ENCODE results near the gene ACOXL. TPM values are rescaled to one million over a fixed set of nuclear protein-coding genes. Genes with fewer than 3 reads are reported as not detected.

ACOXL gene
- total and polyA plus RNA-seq, 3 donors from 2014 or later, result 4.9 to 7.9 (median 5.3) TPM

DNA sequence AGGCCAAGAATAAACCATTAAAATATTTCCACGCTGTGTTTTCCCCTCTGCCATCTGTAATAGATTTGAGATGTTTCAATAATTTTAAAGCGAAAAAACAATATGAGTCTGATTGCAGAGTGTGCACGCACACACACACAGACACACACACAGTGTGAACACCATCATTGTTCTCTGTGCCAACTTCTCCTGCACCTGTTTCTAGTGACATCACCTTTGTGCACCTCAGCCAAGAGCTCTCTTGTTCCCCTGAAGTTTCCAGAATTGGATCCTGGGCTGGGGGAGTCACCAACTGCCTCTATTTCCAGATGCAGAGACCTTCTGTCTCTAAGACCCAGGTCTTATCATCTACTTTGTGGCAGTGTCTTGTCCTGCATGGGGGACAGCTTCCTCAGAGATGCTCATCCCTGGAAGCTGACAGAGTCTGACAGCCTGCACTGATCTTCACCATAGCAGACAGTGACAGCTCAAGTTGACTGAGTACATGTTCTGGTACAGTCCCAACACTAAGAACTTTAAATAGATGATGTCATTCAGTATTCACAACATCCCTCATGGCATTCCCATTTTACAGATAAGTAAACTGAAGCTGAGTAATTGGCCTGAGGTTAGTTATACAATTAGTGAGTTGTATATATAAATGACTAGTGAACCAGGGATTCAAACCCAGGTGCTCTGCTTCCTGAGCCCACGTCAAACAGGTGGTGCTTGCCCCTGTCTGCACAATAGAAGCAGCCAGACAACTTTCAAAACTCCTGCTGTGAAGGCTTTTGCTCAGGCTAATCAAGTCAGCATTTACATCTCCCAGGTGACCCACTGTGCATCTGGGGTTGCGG lies 39.4 kb downstream of the ACOXL start:
- Histone ChIP-seq H3K27ac (no peak overlapping the region), H3K4me1 (no peaks in the 10 kb centered on the region), H3K36me3 (ENCODE audit: low read depth, missing control alignments) (no peaks in the 10 kb centered on the region), H3K27me3 (no peaks in the 10 kb centered on the region), H3K9me3 (no peaks in the 10 kb centered on the region), H3K4me3 (no peak overlapping the region)
- no peak for TF ChIP-seq POLR2A (IDR thresholded peaks at IDR 0.05)
- TF ChIP-seq, protein P1, sequence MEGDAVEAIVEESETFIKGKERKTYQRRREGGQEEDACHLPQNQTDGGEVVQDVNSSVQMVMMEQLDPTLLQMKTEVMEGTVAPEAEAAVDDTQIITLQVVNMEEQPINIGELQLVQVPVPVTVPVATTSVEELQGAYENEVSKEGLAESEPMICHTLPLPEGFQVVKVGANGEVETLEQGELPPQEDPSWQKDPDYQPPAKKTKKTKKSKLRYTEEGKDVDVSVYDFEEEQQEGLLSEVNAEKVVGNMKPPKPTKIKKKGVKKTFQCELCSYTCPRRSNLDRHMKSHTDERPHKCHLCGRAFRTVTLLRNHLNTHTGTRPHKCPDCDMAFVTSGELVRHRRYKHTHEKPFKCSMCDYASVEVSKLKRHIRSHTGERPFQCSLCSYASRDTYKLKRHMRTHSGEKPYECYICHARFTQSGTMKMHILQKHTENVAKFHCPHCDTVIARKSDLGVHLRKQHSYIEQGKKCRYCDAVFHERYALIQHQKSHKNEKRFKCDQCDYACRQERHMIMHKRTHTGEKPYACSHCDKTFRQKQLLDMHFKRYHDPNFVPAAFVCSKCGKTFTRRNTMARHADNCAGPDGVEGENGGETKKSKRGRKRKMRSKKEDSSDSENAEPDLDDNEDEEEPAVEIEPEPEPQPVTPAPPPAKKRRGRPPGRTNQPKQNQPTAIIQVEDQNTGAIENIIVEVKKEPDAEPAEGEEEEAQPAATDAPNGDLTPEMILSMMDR (IDR thresholded peaks at IDR 0.05), result no peak
- DNase-seq, result no peak
- intact Hi-C loops (cut with DNase I; ENCODE audit: low total_unique reads), result no loop called here
- WGBS, 2 donors, result 79 to 80% methylated on average over 5 of the region's 5 CpGs

DNA sequence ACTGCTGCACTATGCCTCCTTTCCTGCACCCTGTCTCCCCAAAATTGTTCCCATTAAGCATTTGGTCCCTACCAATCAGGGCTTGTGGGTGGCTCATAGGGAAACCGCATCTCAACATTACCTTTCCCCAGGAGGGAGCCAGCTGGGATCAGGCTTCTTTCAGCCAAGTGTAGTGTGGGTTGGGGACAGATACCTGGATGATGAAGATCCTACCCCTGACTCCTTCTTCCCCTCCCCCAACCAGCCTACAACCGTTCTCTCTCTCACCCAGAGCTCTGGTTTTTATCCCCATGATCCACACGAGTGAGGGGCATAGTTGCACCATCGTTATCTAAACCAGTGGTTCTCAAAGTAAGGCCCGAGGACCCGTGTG lies 40.0 kb downstream of the ACOXL start:
- WGBS, 2 donors, result 79 to 83% methylated on average over 5 to 6 of the region's 6 CpGs
- intact Hi-C loops (cut with DNase I; ENCODE audit: low total_unique reads), result no loop called here

DNA sequence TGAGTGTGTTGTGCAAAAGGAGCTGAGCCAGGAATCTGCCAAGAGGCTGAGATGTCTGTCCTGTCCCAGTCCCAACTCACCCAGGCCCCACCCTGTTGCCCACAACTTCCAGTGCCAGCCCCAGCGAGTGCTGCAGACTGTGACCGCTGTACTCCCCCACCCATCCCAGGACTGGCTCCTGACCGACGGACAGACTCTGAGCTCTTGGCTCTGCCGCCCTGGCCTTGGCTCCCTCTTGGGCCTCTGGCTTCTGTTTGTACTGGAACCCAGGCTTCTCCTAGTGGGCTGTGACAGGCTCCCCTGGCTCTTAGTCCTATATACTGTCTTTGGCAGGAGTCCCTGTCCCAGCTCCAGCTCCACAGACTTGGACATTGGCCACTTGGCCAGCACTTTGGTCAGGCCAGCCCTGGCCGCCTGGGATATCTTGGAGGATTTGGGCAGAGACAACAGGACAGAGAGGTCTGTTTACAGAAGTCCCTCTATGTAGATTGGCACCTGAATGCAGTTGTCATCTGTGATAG lies 41.1 kb downstream of the ACOXL start:
- no peaks in the 10 kb centered on the region for H3K36me3 ChIP-seq (ENCODE audit: low read depth, missing control alignments)
- no peaks in the 10 kb centered on the region for H3K4me1 ChIP-seq
- no peak overlapping the region for H3K27ac ChIP-seq
- H3K4me3 ChIP-seq, result no peak overlapping the region
- WGBS, 2 donors, result 20 to 59% methylated on average over 6 of the region's 6 CpGs
- no peaks in the 10 kb centered on the region for H3K9me3 ChIP-seq
- TF ChIP-seq, protein P1 (IDR thresholded peaks at IDR 0.05), result no peak
- no peak for TF ChIP-seq POLR2A (IDR thresholded peaks at IDR 0.05)
- H3K27me3 ChIP-seq, result no peaks in the 10 kb centered on the region
- intact Hi-C loops (cut with DNase I; ENCODE audit: low total_unique reads), result no loop called here
- no peak for DNase-seq

More for the DNA sequence above, 40.0 kb downstream of the ACOXL start:
- Histone ChIP-seq H3K4me3 (no peak overlapping the region), H3K36me3 (ENCODE audit: low read depth, missing control alignments) (no peaks in the 10 kb centered on the region), H3K27me3 (no peaks in the 10 kb centered on the region), H3K4me1 (no peaks in the 10 kb centered on the region), H3K27ac (no peak overlapping the region), H3K9me3 (no peaks in the 10 kb centered on the region)
- TF ChIP-seq, protein P1 (IDR thresholded peaks at IDR 0.05), result no peak
- no peak for TF ChIP-seq POLR2A (IDR thresholded peaks at IDR 0.05)
- no peak for DNase-seq

DNA sequence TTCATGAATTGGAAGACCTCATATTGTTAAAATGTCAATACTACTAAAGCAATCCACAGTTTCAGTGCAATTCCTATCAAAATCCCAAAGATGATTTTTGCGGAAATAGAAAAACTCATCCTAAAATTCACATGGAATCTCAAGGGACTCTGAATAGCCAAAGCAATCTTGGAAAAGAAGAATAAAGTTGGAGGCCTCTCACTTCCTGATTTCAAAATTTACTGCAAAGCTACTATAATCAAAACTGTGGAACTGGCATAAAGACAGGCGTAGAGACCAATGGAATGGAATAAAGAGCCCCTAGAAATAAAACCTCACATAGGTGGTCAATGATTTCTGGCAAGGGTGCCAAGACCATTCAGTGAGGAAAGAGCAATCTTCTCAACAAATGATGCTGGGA lies 42.3 kb downstream of the ACOXL start:
- no peaks in the 10 kb centered on the region for H3K9me3 ChIP-seq
- H3K4me1 ChIP-seq, result no peaks in the 10 kb centered on the region
- H3K4me3 ChIP-seq, result no peak overlapping the region
- DNase-seq, result no peak
- WGBS, 2 donors, result 86 to 91% methylated on average over 2 of the region's 2 CpGs
- no peaks in the 10 kb centered on the region for H3K36me3 ChIP-seq (ENCODE audit: low read depth, missing control alignments)
- TF ChIP-seq POLR2A (IDR thresholded peaks at IDR 0.05), result no peak
- TF ChIP-seq, protein P1 (IDR thresholded peaks at IDR 0.05), result no peak
- no peaks in the 10 kb centered on the region for H3K27me3 ChIP-seq
- no peak overlapping the region for H3K27ac ChIP-seq
- intact Hi-C loops (cut with DNase I; ENCODE audit: low total_unique reads), result no loop called here

Measured in testis (tissue), 3 donors.